NCI-H146 (cell line): ENCODE data around the gene DMAC2L.
A peak's percentile ranks its signal among the peaks of the same experiment; 100 is the strongest.

ENCODE experiments used
- DNase-seq: peaks from one replicate; lab custom pipeline; 2025; lab: John Stamatoyannopoulos, UW

Gene DMAC2L

GRCh38 chr14:50331596-50331995 is 19.5 kb downstream of the DMAC2L start:
- DNase-seq: no peak

DNA sequence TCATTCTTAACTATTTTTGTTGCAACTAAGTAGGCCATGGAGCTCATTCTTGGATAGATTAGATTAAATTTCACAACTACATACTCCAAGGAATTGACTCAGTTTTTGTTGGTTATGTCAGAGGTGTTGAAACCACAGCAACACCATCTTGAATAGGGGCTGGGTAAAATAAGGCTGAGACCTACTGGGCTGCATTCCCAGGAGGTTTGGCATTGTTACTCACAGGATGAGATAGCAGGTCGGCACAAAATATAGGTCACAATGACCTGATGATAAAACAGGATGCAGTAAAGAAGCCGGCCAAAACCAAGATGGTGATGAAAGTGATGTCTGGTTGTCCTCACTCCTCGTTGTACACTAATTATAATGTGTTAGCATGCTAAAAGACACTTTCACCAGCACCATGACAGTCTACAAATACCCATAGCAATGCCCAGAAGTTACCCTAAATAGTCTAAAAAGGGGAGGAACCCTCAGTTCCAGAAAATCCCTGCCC is 20.9 kb downstream of the DMAC2L start:
- DNase-seq: no peak

GRCh38 chr14:50334211-50334610 is 22.1 kb downstream of the DMAC2L start:
- DNase-seq: no peak

DNA sequence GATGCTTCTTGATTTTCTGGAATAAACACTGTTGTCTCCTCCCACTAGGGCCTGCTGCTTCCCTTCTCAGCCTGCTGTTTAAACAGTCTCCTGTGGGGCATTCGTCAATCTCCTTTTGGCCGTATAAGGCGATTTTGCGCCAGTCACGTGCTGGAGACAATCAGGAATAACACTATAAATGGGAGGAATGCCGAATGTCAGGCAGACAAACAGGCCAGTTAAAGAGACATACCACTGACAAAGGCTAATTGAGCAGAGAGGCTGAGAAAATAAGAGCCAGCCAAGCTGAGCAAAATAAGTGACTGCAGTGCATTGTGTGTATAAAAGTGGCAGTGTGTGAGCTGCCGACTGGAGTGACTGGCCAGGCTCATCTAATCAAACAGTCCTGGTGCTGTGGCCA is 23.3 kb downstream of the DMAC2L start:
- DNase-seq: peak; percentile 92

DNA sequence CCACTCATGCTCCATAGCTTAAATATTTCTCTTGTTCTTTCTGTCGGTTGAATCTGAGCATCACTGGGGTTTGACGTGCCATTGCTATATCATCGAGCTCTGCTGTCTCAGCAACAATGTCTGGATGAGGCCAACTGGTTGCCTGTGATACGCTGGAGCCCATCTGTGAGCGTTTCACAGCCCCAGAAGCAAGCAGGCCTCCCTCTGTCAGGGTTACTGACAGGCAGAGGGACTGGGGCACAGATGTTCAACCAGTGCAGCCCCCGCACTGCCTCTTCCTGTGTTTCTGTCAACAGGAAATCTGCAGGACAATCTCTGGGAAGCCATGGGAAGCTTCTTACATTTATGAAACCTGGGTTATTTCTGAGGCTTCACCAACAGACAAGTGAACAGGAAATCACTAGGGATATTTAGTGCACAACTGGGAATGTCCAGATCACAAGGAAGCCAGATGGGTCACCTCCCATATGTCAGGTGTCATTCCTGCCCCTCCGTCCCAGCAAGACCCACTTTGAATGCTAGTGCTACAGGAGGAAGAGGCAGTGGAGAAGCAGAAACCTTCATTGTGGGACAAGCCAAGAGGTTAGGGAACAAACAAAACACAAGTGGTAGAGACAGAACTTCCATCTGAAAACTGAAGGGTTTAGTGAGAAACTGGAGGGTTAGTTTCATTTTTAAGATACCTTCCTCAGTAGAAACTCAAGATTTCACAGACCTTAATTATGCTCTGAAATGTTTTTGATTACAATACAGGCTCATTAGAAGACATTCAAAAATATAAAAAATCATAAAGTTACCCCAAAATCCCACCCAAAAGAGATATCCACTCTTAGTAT is 24.1 kb downstream of the DMAC2L start:
- peak; percentile 47 for DNase-seq

DNA sequence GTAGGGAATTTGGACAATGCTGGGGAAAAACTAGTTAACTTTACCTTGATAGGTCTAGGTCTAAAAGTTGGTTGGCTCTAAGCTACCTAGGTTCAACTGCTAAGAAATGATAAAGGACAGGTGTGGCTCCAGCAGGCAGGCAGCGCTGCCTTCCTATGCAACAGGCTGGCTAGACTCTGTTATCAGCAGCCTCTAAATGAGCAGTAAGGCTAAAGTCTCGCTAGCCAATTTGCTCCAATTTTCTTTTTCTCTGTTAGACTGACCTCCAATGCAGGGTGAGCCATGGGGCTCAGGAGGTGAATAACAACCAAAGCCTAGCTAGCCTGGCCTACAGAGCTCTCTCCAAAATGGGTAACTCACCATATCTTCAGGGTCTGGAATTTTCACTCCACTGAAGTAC is 26.5 kb downstream of the DMAC2L start:
- no peak for DNase-seq

DNA sequence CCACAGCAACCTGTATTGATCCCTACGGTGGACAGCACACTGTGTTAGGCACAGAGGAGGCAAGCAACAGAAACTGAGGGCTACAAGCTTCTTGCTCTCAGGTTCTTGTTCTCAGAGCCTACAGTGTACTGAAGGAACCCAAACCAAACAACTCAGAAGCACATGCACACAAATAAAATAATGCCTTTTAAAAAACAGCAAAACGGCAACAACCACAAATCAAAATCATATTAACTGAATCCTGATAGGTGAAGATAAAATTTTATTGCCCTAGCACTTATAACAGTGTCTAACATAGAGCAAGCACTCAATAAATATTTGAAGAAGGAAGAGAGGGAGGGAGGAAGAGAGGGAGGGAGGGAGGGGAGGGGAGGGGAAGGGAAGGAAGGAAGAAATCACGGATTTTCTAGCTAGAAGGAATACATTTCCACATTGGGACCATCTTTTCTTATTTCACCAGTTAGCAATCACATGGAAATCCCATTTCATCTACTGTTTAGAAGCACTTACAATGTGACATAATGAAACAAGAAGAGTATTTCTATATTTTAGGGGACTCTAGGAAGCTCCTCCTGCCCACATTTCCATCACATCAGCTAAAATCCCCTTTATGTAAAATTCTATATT is 27.2 kb downstream of the DMAC2L start:
- DNase-seq: no peak

DNA sequence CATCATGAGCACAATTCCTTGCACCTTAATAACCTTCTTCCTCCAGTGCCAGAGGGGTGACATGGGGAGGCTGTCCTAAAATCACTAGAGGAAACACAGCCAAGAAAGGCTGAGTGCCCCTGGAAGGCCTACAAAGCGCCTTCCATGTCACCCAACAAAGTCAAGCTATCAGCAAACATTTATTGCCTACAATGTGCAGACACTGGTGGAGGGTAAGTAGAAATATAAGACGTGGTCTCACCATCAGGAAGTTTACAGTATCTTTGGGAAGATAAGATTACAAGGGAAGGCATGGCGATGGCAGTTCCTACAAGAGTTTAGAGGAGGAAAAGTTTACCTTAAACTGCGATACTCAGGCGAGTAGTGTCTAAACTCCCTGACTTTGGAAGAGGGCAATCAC is 27.9 kb downstream of the DMAC2L start:
- DNase-seq: no peak

DNA sequence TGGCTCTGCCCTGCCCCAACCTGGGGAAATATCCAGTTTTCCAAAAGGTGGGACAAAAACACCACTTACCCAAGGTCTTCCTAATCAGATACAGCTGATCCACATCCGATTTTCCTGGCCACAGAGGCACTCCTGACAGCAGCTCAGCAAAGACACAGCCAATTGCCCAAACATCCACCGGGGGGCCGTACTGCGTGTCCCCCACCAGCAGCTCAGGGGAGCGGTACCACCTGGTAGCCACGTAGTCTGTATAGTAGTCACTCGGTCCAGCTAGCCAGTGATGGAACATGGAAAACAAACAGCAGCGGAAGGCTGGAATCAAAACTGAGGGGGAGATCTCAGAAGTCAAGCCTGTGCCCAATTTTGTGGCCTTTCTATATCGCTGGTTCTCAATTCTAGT is 28.8 kb downstream of the DMAC2L start:
- no peak for DNase-seq

GRCh38 chr14:50342221-50343078 is 30.3 kb downstream of the DMAC2L start:
- peak; percentile 54 for DNase-seq

GRCh38 chr14:50343434-50343833 is 31.3 kb downstream of the DMAC2L start:
- DNase-seq: no peak

GRCh38 chr14:50344116-50344775 is 32.1 kb downstream of the DMAC2L start:
- DNase-seq: no peak

GRCh38 chr14:50344876-50345563 is 32.9 kb downstream of the DMAC2L start:
- DNase-seq: no peak

DNA sequence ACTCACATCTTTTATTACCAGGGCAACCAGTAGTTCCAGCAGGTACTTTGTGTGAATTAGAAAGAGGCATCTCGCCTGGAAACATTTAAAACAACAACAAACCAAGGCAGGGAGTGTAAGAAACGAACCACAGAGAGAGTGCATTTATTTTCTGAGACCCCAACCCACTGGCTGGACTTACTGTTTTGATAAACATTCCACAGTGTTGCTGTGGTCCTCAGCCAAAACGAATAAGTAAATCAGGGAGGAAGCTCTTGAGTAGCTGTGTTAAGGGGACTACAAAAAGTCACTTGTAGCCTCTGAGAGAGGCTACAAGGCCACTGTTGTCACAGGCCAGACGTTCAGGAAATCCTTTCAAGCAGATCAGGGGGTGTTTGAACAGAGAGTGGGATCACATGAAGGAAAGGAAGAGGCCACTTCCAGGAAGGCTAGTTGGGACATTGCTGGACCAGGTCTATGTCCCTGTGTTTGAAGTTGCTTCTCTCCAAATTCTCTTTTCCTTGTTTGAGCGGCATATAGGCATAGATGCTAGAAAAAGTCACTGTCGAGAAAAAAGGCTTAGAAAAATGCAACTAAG is 33.8 kb downstream of the DMAC2L start:
- no peak for DNase-seq

DNA sequence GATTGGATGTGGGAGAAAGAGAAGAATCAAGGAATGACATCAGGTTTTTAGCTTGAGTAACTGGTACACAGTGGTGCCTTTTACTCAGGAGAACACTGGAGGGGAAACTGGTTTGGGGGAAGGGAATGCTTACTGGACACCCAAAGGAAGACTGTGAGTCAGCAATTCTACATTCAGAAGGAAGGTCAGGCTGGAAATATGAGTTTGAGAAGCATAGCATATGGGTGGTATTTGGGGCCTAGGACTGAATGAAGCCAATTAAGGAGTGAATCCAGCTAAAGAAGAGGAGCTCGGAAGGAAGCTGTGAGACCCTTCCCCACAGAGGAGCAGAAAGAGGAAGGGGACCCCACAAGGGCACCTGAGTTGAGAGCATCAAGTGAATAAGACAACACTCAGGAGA is 35.4 kb downstream of the DMAC2L start:
- DNase-seq: no peak

GRCh38 chr14:50348933-50349332 is 36.8 kb downstream of the DMAC2L start:
- no peak for DNase-seq

DNA sequence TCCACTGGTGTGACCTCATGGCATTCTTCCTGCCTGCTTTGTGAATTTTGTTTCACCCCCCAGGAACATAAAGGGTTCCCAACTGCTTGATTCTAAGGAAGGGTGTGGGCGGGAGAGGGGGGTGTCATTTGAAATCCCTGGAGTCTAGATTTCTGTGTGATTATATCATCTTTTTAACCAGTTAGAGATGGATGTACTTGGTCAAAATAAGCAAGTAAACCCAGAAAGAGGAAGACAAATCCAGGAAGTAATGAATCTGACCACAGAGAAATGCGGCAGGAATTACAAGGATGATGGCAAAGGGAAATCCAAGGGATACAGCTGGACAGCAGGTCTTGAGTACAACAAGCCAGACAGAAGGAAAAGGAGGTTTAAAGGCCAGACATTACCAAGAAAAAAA is 38.9 kb downstream of the DMAC2L start:
- DNase-seq: no peak

DNA sequence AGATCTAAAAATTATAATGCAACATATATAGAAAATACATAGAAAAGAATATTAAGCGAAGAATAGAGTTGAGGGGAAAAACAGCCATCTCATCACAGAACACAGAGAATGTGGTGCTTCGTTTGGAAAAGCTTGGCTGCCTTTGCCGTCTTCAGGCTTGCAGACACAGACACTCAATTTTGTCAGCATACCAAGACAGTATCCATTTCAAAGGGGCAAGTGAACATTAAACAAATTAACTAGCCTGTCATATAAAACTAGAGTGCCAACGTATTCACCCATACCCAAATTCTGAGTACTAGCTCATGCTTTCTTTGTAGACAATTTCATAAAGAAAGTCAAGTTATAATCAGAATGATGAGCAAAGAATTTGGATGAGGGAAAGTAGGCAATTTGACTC is 40.5 kb downstream of the DMAC2L start:
- DNase-seq: no peak

DNA sequence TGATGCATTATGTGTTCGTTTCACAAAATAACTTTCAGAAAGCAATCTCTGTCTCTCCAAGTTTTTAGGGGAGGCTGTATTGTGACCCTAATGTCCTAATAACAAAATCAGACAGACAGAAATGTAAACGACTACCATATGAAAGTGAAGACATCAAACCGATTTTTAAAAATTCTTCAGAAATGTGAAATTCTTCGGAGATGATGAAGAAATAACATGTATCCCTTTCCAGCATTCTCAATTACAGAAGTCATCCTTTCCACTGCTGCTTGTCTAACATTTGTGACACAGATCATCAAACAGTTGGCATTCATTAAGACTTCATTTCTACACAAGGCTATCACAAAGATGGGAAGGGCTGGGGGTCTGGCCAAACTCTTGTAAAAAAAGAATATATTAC is 41.0 kb downstream of the DMAC2L start:
- no peak for DNase-seq

DNA sequence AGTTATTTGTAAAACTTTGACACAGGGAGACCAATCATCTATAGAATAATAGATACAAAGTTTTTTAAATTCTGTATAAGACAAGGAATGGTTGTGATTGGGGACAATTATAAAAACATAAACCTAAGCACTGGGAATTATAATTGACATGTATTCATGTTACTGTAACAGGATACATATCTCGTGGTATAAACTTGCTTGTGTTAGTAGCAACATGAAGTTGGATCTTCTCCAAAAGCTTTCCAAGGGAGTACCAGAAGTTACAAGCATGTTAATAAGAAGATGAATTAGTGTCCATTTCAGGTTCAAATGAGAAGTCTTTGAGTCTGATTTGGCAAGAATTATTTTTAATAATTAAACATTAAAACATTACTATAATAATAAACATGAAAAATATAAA is 42.4 kb downstream of the DMAC2L start:
- no peak for DNase-seq

DNA sequence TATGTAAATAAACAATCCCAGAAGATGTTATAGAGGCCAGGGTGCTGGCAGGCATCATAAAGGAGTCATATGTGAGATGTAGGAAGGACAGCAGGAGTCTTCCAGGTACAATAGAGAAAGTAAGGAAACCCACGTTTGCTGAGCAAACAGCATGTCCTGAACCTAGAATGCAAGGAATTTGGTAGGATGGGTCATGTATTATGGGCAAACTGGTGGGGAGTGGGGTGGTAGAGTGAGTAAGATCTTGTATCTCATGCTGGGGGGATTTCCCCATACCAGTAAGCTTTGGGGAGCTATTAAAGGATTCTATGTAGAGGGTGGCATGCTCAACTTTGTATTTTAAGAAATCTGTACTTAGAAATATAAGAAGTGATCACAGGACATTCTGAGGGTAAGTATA is 43.6 kb downstream of the DMAC2L start:
- DNase-seq: no peak
